OCI-LY1 (cell line): ENCODE results near the gene TRPV6.

Experiments used
- CTCF ChIP-seq: fragments of 200-600 bp; sonication (generic), shearing (Covaris generic); IDR thresholded peaks from 2 replicates; pipeline ENCODE4 v1.5.1; 2017; ENCODE audit warnings: mild to moderate bottlenecking, antibody characterized with exemption, low read length, moderate library complexity, mixed read lengths
- EZH2 ChIP-seq: fragments of 200-600 bp; sonication (generic), shearing (Covaris generic); IDR thresholded peaks from 2 replicates; pipeline ENCODE4 v1.8.0; 2017; ENCODE audit warnings: borderline replicate concordance, mixed run types, mild to moderate bottlenecking, antibody characterized with exemption, low read length, moderate library complexity, mixed read lengths

GRCh38 chr7:142899661-142900060 is 14.1 kb upstream of the TRPV6 start:
- TF ChIP-seq CTCF = no peak
- no peak for TF ChIP-seq EZH2
